Measurements from ENCODE around the gene GAS6.

GAS6 gene

DNA sequence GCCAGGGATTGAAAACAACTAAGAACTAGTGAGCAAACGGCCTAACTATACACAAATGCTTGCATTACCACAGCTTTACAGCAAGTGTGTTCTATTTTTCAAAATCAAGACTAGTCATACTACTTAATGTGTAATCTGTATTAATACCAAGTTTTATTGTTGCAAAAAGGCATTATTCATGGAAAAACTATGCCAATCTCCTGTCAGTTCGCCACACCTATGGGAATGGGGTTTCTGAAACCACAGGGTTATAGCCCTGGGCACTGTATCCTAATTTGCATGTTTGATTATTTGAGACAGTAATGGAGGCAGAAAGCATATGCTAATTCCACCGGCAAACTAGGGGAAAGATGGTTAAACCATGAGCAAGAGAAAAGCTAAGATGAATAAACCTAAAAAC is 14.3 kb downstream of the GAS6 start:
- DNase-seq: no peak
- Mint-ChIP-seq H3K4me3 (no peak overlapping the region), H3K36me3 (ENCODE audit: low read depth) (no peaks in the 10 kb centered on the region), H3K27me3 (ENCODE audit: low read depth, poor library complexity) (no peaks in the 10 kb centered on the region), H3K27ac (no peak overlapping the region), H3K4me1 (peaks cover 53% of the 10 kb centered on the region), H3K9me3 (no peaks in the 10 kb centered on the region)
- TF ChIP-seq, protein P1, sequence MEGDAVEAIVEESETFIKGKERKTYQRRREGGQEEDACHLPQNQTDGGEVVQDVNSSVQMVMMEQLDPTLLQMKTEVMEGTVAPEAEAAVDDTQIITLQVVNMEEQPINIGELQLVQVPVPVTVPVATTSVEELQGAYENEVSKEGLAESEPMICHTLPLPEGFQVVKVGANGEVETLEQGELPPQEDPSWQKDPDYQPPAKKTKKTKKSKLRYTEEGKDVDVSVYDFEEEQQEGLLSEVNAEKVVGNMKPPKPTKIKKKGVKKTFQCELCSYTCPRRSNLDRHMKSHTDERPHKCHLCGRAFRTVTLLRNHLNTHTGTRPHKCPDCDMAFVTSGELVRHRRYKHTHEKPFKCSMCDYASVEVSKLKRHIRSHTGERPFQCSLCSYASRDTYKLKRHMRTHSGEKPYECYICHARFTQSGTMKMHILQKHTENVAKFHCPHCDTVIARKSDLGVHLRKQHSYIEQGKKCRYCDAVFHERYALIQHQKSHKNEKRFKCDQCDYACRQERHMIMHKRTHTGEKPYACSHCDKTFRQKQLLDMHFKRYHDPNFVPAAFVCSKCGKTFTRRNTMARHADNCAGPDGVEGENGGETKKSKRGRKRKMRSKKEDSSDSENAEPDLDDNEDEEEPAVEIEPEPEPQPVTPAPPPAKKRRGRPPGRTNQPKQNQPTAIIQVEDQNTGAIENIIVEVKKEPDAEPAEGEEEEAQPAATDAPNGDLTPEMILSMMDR (IDR thresholded peaks at IDR 0.05): no peak

DNA sequence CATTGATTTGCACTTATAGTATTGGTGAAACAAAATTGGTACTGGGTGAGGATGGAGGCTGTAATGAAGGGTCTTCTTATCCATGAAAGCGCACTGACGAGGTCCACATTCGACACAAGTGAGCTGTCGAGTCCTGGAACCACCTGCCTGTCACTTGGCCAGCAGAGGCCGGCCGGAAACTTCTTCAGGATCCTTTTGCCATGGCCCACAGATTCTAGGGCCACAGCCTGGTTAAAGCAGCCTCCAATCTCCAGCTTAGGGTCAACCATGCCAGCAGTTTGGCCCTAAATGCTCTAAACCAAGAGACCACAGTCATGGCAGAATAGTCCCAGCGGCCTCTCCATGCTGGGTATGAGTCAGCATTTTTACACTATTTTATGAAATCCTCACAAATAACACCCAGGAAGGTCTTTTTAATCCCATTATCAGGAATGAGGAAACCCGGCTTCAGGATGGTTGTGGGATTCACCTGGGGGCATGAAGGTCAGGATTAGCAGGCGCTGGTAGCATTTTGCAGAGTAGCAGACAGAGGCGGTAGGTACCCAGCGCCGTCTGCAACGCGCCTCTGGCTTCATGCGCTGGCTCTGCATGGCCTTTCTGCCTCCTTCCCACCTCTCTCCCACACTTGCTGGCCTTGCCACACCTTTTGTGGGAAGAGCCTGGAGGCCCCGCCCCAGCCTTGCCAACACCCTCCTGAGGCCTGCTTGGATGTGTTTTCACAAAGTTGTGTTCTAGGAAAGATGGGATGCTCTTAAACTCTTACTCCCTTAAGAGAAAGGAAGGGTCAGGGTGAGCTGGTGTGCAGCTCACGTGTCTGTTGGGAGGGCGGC is 15.2 kb downstream of the GAS6 start:
- no peak for DNase-seq

DNA sequence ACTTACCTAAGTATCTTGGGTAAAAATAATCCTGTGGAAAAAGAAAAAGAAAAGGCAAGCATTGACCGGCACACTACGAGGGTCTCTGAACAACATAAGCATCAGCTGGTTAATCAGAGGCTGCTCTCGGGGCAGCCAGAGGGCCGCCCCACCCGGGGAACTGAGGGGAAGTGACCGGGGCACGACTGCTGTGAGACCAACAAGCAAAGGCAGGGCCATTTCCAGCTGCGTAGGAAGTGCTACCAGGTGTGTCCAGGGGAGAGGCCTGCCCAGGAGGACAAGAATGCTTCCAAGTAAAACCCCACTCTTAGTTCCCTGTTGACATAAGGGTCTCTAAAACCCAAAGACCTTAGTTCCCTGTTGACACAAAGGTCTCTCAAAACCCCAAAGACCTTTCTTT is 15.9 kb downstream of the GAS6 start:
- H3K27ac Mint-ChIP-seq: no peak overlapping the region
- no peak for DNase-seq
- H3K9me3 Mint-ChIP-seq: no peaks in the 10 kb centered on the region
- H3K4me3 Mint-ChIP-seq: no peak overlapping the region
- TF ChIP-seq, protein P1 (IDR thresholded peaks at IDR 0.05): no peak
- H3K36me3 Mint-ChIP-seq (ENCODE audit: low read depth): no peaks in the 10 kb centered on the region
- peaks cover 50% of the 10 kb centered on the region for H3K4me1 Mint-ChIP-seq
- no peaks in the 10 kb centered on the region for H3K27me3 Mint-ChIP-seq (ENCODE audit: low read depth, poor library complexity)

More for the DNA sequence above, 15.2 kb downstream of the GAS6 start:
- Mint-ChIP-seq H3K27ac (no peak overlapping the region), H3K27me3 (ENCODE audit: low read depth, poor library complexity) (no peaks in the 10 kb centered on the region), H3K9me3 (no peaks in the 10 kb centered on the region), H3K36me3 (ENCODE audit: low read depth) (no peaks in the 10 kb centered on the region), H3K4me1 (peaks cover 53% of the 10 kb centered on the region), H3K4me3 (no peak overlapping the region)
- TF ChIP-seq, protein P1 (IDR thresholded peaks at IDR 0.05): no peak

DNA sequence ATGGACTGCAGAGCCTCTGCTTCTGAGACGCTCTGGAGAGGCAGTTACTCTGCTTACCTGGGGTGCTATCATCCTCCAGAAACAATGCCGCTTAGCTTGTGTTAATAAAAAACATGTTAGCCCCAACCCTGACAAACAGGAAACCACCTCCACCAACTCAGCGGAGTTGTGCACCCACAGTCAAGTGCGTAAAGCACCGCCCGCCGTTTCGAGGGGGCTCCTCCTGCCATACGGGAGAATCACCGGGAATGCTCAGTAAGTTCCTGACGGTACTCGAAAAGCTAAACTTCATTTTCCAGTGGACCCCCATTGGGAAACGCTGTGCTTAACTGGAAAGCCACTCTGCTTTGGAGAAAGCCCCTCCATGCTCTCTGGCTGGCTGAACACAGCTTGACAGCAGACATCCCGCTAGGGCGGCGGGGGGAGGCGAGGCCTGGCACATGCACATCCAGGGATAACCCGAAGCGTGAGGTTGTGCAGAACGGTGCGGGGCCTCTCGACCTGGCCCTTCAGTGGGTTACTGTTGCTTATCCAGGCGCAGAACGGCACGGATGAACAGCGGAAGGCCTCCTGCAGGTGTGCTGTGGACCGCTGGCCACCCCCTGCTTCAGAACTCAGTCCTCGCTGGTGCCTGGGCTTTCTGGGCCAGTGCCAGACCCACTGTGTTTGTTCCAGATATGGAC is 17.1 kb downstream of the GAS6 start:
- no peaks in the 10 kb centered on the region for H3K36me3 Mint-ChIP-seq (ENCODE audit: low read depth)
- no peak for DNase-seq
- H3K4me3 Mint-ChIP-seq: no peak overlapping the region
- peaks cover 3% of the 10 kb centered on the region for H3K27me3 Mint-ChIP-seq (ENCODE audit: low read depth, poor library complexity)
- H3K27ac Mint-ChIP-seq: no peak overlapping the region
- H3K9me3 Mint-ChIP-seq: no peaks in the 10 kb centered on the region
- TF ChIP-seq, protein P1 (IDR thresholded peaks at IDR 0.05): no peak
- H3K4me1 Mint-ChIP-seq: peaks cover 37% of the 10 kb centered on the region

DNA sequence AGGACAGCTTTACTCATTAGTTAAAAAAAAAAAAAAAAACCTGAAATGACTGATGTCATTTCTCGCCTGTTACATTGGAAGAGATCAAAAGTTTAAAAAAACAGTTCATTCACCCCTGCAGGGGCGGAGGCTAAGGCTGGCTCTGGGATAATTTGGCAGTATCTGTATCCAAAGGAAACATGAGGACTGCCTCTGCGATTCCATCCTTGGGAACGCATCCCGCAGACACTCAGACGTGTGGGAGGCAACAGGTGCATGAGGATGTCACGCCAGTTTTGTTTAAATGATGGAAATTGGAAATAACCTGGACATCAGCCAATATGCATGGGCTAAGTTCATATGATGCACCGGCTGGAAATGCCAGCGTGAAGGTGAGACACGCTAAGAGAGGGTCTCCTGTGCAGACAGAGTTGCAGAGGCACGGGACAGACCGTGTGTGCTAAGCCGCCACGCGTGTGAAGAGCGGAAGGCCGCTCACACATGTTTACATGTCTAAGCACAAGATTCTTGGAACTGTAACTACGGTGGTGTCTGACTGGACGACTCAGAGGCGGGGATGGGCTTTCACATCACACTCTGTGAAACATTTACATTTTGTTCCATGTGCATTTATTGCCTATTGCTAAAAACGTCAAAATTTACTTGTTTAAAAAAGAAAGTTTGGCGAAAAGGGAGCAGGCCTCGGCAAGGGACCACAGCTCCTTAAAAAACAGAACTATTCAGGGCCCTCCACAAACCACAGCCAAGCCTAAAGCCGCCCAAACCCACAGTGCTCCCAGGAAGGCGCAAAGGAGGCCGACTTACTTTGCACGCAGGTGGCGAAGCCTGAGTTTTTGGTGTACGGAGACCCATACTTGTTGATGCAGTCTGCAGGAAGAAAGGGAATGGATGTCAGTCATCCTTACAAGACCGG is 17.9 kb downstream of the GAS6 start:
- Mint-ChIP-seq H3K9me3 (no peaks in the 10 kb centered on the region), H3K27ac (no peak overlapping the region), H3K4me3 (no peak overlapping the region), H3K36me3 (ENCODE audit: low read depth) (no peaks in the 10 kb centered on the region), H3K27me3 (ENCODE audit: low read depth, poor library complexity) (peaks cover 5% of the 10 kb centered on the region), H3K4me1 (peaks cover 37% of the 10 kb centered on the region)
- no peak for DNase-seq
- TF ChIP-seq, protein P1 (IDR thresholded peaks at IDR 0.05): no peak
